Ammon's horn (tissue), 1 donor: ENCODE data around the gene PPP1CC.
"Not testable (repeated sequence)": the region's sequence is repeated elsewhere in the genome, so short reads cannot be mapped to it uniquely, and the experiment has no call there.

Source experiments
- DNase-seq: peaks from one replicate; pipeline ENCODE4 v3.0.0-alpha.2; 2016; ENCODE audit warnings: low spot score

The PPP1CC gene

GRCh38 chr12:110742718-110743570 lies at the start of gene PPP1CC:
Gene PPP1CC (minus strand): TSS chr12:110742891. CDS start chr12:110742707, 184 bp downstream.
- peak; percentile 95 for DNase-seq

- no peak for DNase-seq
Measured at GRCh38 chr12:110791589-110791988, 48.9 kb upstream of the PPP1CC start.

DNA sequence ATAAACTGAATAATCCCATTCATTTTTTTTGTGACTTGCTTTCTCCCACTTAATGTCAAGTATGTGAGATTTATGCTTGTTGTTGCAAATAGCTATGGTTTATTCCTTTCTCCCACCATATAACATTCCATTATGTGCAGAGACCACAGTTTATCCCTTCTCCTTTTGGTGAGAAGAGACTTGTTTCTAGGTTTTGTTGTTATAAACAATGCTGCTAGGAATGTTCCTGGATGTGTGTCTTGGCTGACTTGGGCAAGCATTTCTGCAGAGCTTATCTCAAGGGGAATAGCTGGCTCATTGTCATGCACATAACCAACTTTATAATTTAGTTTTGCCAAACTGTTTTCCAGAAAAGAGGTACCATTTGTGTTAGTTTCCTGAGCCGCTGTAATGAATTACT lies 47.6 kb upstream of the PPP1CC start:
- no peak for DNase-seq

DNA sequence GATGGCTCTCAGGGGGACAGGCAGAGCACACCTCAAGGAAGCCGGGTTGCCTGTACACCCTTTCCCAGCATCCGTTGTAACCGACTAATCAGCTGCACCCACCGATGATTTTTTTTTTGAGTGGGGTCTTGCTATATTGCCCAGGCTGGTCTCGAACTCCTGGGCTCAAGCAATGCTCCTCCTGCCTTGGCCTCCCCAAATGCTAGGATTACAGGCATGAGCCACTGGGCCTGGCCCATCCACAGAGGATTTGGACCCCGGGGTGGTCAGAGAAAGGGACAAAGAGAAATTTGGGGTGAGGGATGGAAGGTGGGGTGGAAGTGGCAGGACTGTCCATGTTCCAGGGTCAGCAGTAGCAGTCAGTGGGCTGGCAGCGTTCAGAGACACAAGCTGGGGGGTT lies 43.3 kb upstream of the PPP1CC start:
- no peak for DNase-seq

- DNase-seq: no peak
Measured at GRCh38 chr12:110785240-110785639, 42.5 kb upstream of the PPP1CC start.

GRCh38 chr12:110782922-110783321 lies 40.2 kb upstream of the PPP1CC start:
- DNase-seq: no peak

GRCh38 chr12:110782094-110782493 lies 39.4 kb upstream of the PPP1CC start:
- DNase-seq: no peak

GRCh38 chr12:110780448-110780847 lies 37.8 kb upstream of the PPP1CC start:
- no peak for DNase-seq

DNA sequence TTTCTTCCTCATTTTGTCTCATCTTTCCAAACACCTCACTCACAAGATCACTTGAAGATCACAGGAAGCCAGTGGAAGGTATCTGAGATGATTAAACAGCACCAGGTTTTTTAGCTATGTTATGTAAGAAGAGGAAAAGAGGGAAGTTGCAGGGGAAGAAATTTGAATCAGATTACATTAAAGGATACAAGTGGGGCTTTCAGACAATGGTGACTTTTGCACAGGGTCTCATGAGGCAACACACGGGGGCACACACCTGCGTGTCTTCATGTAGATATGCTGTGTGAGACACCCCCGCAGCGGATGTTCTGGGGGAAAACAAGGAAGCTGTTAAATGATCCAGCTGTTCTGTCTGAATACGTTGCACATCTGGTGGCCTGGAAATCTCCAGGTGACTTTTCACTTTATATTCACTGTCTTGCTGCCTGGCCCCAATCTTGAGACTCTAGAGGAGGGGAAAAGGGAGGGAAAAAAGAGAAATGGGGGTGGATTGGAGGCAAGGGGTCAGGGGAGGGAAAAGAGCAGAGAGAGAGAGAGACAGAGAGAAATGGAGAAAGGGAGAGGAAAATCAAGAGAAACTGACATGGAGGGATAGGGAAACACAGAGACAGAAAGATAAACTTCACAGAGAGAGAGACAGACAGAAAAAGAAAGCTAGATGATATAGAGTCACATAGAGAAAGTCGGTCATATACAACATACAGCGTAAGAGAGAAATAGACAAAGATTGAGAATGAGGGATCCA lies 36.3 kb upstream of the PPP1CC start:
- no peak for DNase-seq

- DNase-seq: no peak
Measured at GRCh38 chr12:110776410-110776809, 33.7 kb upstream of the PPP1CC start.

- no peak for DNase-seq
Measured at GRCh38 chr12:110775997-110776396, 33.3 kb upstream of the PPP1CC start.

DNA sequence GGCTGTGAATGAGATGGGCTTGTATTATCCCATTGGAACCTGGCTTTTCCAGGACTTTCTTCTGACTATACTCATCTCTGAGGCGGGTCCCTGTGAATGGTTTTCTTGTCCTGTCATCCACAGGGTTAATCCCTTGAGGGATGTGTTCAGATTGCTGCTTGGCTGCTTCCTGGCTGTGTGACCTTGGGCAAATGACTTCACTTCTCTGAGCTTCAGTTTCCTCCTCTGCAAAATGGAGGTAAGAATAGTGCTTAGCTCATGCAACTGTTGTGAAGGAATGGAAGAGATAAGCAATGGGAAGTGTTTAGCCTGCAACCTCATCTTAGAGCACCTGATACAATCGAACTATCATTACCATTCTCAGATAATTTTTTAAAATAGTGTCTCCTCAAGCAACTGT lies 32.1 kb upstream of the PPP1CC start:
- no peak for DNase-seq

DNA sequence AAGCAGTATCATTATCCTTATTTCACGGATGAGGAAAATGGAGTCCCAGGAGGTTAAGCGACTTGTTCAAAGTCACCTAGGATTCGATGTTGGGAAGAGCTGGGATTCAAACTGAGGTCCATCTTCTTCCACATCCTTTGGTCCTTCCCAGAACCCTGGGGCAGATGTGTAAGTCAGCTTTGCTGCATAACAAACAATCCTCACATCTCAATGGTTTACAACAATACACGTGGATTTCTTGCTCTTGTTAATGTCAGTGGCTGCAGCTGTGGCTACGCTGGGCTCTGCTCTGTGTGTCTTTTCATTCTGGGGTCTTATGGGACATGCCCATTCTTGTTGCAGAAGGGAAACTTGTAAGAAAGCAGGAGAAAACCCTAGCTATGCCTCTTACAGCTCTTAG lies 26.3 kb upstream of the PPP1CC start:
- DNase-seq: no peak

GRCh38 chr12:110767863-110768262 lies 25.2 kb upstream of the PPP1CC start:
- DNase-seq: no peak

- no peak for DNase-seq
Measured at GRCh38 chr12:110766311-110767154, 23.8 kb upstream of the PPP1CC start.

DNA sequence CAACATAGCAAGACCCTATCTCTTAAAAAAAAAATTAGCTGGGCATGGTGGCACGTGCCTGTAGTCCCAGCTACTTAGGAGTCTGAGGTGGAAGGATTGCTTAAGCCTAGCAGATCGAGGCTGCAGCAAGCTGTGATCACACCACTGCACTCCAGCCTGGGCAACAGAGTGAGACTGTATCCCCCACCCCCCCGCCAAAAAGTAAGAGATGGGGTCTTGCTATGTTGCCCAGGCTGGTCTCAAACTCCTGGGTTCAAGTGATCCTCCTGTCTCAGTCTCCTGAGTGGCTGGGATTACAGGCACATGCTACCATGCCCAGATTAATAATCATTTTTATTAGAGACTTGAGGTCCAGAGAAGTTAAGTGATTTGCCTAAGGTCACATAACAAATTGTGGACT lies 22.9 kb upstream of the PPP1CC start:
- DNase-seq: not testable (repeated sequence)

GRCh38 chr12:110765111-110765510 lies 22.4 kb upstream of the PPP1CC start:
- DNase-seq: no peak

GRCh38 chr12:110763583-110763982 lies 20.9 kb upstream of the PPP1CC start:
- DNase-seq: no peak

GRCh38 chr12:110762891-110763290 lies 20.2 kb upstream of the PPP1CC start:
- DNase-seq: no peak

- no peak for DNase-seq
Measured at GRCh38 chr12:110760204-110760609, 17.5 kb upstream of the PPP1CC start.

DNA sequence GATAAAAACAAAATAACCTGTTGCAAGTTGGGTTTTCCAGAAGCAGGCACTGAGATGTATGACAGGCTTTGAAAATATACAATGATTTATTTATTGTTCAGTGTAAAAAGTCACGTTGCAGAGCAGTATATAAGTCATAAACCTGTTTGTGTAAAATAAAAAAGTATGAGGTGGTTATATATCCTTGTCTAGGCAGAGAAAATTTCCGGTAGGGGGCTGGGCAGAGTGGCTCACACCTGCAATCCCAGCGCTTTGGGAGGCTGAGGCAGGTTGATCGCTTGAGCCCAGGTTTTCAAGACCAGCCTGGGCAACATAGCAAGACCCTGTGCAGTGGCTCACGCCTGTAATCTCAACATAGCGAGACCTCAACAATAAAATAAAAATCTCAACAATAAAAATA lies 16.2 kb upstream of the PPP1CC start:
- no peak for DNase-seq

- DNase-seq: no peak
Measured at GRCh38 chr12:110756611-110757010, 13.9 kb upstream of the PPP1CC start.
